Measurements from ENCODE around the gene ORC2.

GRCh38 chr2:200901459-200902072 lies 61.9 kb downstream of the ORC2 start:
- TF ChIP-seq CTCF (IDR thresholded peaks at IDR 0.05) (peak in 5 of 6 experiments; percentile 50 to 87 (median 70)), POLR2A (IDR thresholded peaks at IDR 0.05) (no peak)
